Type B pancreatic cell (in vitro differentiated cells): Measurements from ENCODE around the gene STAT6. TPM values are rescaled to one million over a fixed set of nuclear protein-coding genes. Genes with fewer than 3 reads are reported as not detected.

Experiments
- DNase-seq: peaks from one replicate; pipeline ENCODE4 v3.0.0; 2021; ENCODE audit warnings: mixed read lengths; ENCODE audit not compliant: unreplicated experiment; ENCODE audit errors: extremely low spot score
- H3K27ac Mint-ChIP-seq: 2 replicates; pipeline ENCODE4 v1.8.0; 2021; ENCODE audit warnings: mild to moderate bottlenecking, mixed read lengths
- H3K27me3 Mint-ChIP-seq: 2 replicates; pipeline ENCODE4 v1.8.0; 2021; ENCODE audit warnings: mixed read lengths
- H3K36me3 Mint-ChIP-seq: 2 replicates; pipeline ENCODE4 v1.8.0; 2021; ENCODE audit warnings: mixed read lengths
- H3K4me1 Mint-ChIP-seq: one replicate; pipeline ENCODE4 v1.8.0; 2021; ENCODE audit warnings: mixed read lengths; ENCODE audit not compliant: unreplicated experiment
- H3K4me3 Mint-ChIP-seq: 2 replicates; pipeline ENCODE4 v1.8.0; 2021; ENCODE audit warnings: mild to moderate bottlenecking, mixed read lengths
- H3K9me3 Mint-ChIP-seq: 2 replicates; pipeline ENCODE4 v1.8.0; 2021; ENCODE audit warnings: mixed read lengths
- CTCF ChIP-seq: fragments of 200-600 bp; sonication (generic); conservative IDR thresholded peaks from 2 replicates; pipeline ENCODE4 v1.5.0; 2021; ENCODE audit warnings: antibody characterized with exemption, mild to moderate bottlenecking
- total RNA-seq: library from RNA; stranded (reverse); gene quantifications from 2 replicates; pipeline ENCODE4 v1.2.1, GENCODE V29; 2021; ENCODE audit warnings: low replicate concordance

STAT6 gene
- total RNA-seq, 1 donor from 2014 or later, result 83.4 TPM

- no peaks in the 10 kb centered on the region for H3K9me3 Mint-ChIP-seq
- no peak overlapping the region for H3K4me3 Mint-ChIP-seq
- TF ChIP-seq CTCF, result no peak
- H3K4me1 Mint-ChIP-seq, result peaks cover 38% of the 10 kb centered on the region
- peaks cover 29% of the 10 kb centered on the region for H3K36me3 Mint-ChIP-seq
- no peak for DNase-seq
- no peaks in the 10 kb centered on the region for H3K27me3 Mint-ChIP-seq
- peak overlapping the region; percentile 97 for H3K27ac Mint-ChIP-seq
Observed at GRCh38 chr12:57095440-57095839, 15.7 kb downstream of the STAT6 start.

- no peak for DNase-seq
- peaks cover 39% of the 10 kb centered on the region for H3K4me1 Mint-ChIP-seq
- peak overlapping the region; percentile 62 for H3K4me3 Mint-ChIP-seq
- H3K27me3 Mint-ChIP-seq, result no peaks in the 10 kb centered on the region
- peak overlapping the region; percentile 97 for H3K27ac Mint-ChIP-seq
- TF ChIP-seq CTCF, result no peak
- H3K36me3 Mint-ChIP-seq, result peaks cover 29% of the 10 kb centered on the region
- H3K9me3 Mint-ChIP-seq, result no peaks in the 10 kb centered on the region
Observed at GRCh38 chr12:57094208-57095160, 16.7 kb downstream of the STAT6 start.

GRCh38 chr12:57093415-57094207 lies 17.6 kb downstream of the STAT6 start:
- H3K27ac Mint-ChIP-seq, result peak overlapping the region; percentile 97

GRCh38 chr12:57092876-57093414 lies 18.2 kb downstream of the STAT6 start:
- peak overlapping the region; percentile 83 for H3K4me3 Mint-ChIP-seq
- DNase-seq, result no peak

More at GRCh38 chr12:57093415-57094207, 17.6 kb downstream of the STAT6 start:
- H3K9me3 Mint-ChIP-seq, result no peaks in the 10 kb centered on the region
- peak overlapping the region; percentile 81 for H3K4me3 Mint-ChIP-seq
- peaks cover 22% of the 10 kb centered on the region for H3K36me3 Mint-ChIP-seq
- H3K4me1 Mint-ChIP-seq, result peaks cover 39% of the 10 kb centered on the region
- TF ChIP-seq CTCF, result peak; percentile 75
- H3K27me3 Mint-ChIP-seq, result no peaks in the 10 kb centered on the region
- DNase-seq, result no peak

More at GRCh38 chr12:57092876-57093414, 18.2 kb downstream of the STAT6 start:
- Mint-ChIP-seq H3K27ac (peak overlapping the region; percentile 97), H3K36me3 (peaks cover 20% of the 10 kb centered on the region), H3K27me3 (no peaks in the 10 kb centered on the region), H3K4me1 (peaks cover 37% of the 10 kb centered on the region), H3K9me3 (no peaks in the 10 kb centered on the region)
- TF ChIP-seq CTCF, result no peak
